IMR-90 (cell line): ENCODE measurements around the gene NDST1. TPM values are rescaled to one million over a fixed set of nuclear protein-coding genes. Genes with fewer than 3 reads are reported as not detected.

ENCODE experiments used
- ATAC-seq: fragments of 200-7000 bp; cut with Tn5 transposase; 2 replicates; pipeline ENCODE4 v1.9.1; 2020; ENCODE audit warnings: low read depth, mild to moderate bottlenecking, moderate library complexity
- BruUV-seq: library from RNA; stranded (reverse); fragments of 400-500 nt; replicated peaks from 2 replicates; lab custom pipeline; 2021; lab: Mats Ljungman, UMichigan
- CTCF ChIA-PET: fragments of 300-600 bp; formaldehyde crosslinking; extraction: SDS; loops from one replicate; lab custom pipeline; 2021; ENCODE audit warnings: antibody characterized with exemption; lab: Yijun Ruan, JAX
- POLR2A ChIA-PET: fragments of 300-600 bp; sonication (Branson Sonifier 250); formaldehyde crosslinking; loops from one replicate; lab custom pipeline; 2022; ENCODE audit warnings: antibody characterized with exemption; ENCODE audit not compliant: unreplicated experiment; lab: Charles Lee
- DNase-seq: peaks from one replicate; pipeline ENCODE4 v3.0.0; 2013
- H2AFZ ChIP-seq: replicated peaks from 2 replicates; pipeline ENCODE3; 2013; ENCODE audit warnings: low read length, mild to moderate bottlenecking; ENCODE audit not compliant: poor library complexity
- H2AK5ac ChIP-seq: 2 replicates; pipeline ENCODE4 v1.6.1; 2013; ENCODE audit warnings: low read depth, low read length, inconsistent platforms
- H2AK9ac ChIP-seq: replicated peaks from 2 replicates; pipeline ENCODE3; 2013; ENCODE audit warnings: mild to moderate bottlenecking, low read depth, low read length, moderate library complexity; ENCODE audit not compliant: poor library complexity
- H2BK120ac ChIP-seq: 2 replicates; pipeline ENCODE4 v1.6.1; 2013; ENCODE audit warnings: low read depth, low read length, inconsistent platforms
- H2BK15ac ChIP-seq: 3 replicates; pipeline ENCODE4 v1.6.1; 2013; ENCODE audit warnings: low read depth, low read length, inconsistent platforms
- H2BK20ac ChIP-seq: 2 replicates; pipeline ENCODE4 v1.6.1; 2013; ENCODE audit warnings: low read depth, mild to moderate bottlenecking, inconsistent platforms, low read length, moderate library complexity
- H2BK5ac ChIP-seq: 2 replicates; pipeline ENCODE4 v1.6.1; 2013; ENCODE audit warnings: mild to moderate bottlenecking, low read depth, low read length, inconsistent platforms; ENCODE audit not compliant: poor library complexity, severe bottlenecking
- H3K14ac ChIP-seq: replicated peaks from 2 replicates; pipeline ENCODE4 v1.6.1; 2013; ENCODE audit warnings: low read depth, low read length, inconsistent platforms
- H3K18ac ChIP-seq: 2 replicates; pipeline ENCODE4 v1.6.1; 2013; ENCODE audit warnings: low read depth, low read length, control low read depth
- H3K23ac ChIP-seq: 2 replicates; pipeline ENCODE4 v1.6.1; 2013; ENCODE audit warnings: low read depth, low read length, inconsistent platforms
- H3K27ac ChIP-seq: 2 replicates; pipeline ENCODE4 v1.5.1; 2013; ENCODE audit warnings: mild to moderate bottlenecking, control low read depth, low read length; ENCODE audit not compliant: insufficient read depth
- H3K27me3 ChIP-seq: 2 replicates; pipeline ENCODE4 v1.6.1; 2013; ENCODE audit warnings: low read length; ENCODE audit not compliant: control insufficient read depth, insufficient read depth
- H3K36me3 ChIP-seq: 2 replicates; pipeline ENCODE4 v1.6.1; 2013; ENCODE audit warnings: low read length, mixed read lengths; ENCODE audit not compliant: control insufficient read depth, insufficient read depth
- H3K4ac ChIP-seq: 2 replicates; pipeline ENCODE4 v1.6.1; 2013; ENCODE audit warnings: low read depth, low read length, inconsistent platforms
- H3K4me1 ChIP-seq: 2 replicates; pipeline ENCODE4 v1.6.1; 2013; ENCODE audit warnings: low read length, mixed read lengths; ENCODE audit not compliant: control insufficient read depth, insufficient read depth
- H3K4me2 ChIP-seq: 2 replicates; pipeline ENCODE4 v1.6.1; 2013; ENCODE audit warnings: low read depth, mild to moderate bottlenecking, control low read depth, low read length, moderate library complexity
- H3K4me3 ChIP-seq: 2 replicates; pipeline ENCODE4 v1.5.1; 2013; ENCODE audit warnings: low read depth, mild to moderate bottlenecking, control low read depth, low read length, moderate library complexity; ENCODE audit not compliant: insufficient read depth
- H3K56ac ChIP-seq: 2 replicates; pipeline ENCODE4 v1.6.1; 2013; ENCODE audit warnings: low read length, inconsistent platforms; ENCODE audit not compliant: insufficient read depth; ENCODE audit errors: extremely low read depth
- H3K79me1 ChIP-seq, 2 experiments: 2 replicates each; pipeline ENCODE4 v1.6.1; 2013; ENCODE audit warnings: low read length in 2 of 2, inconsistent platforms in 1 of 2, low read depth in 1 of 2
- H3K9ac ChIP-seq: 2 replicates; pipeline ENCODE4 v1.6.1; 2013; ENCODE audit warnings: low read depth, low read length, control low read depth
- H3K9me1 ChIP-seq: 2 replicates; pipeline ENCODE4 v1.6.1; 2013; ENCODE audit warnings: low read length, inconsistent platforms; ENCODE audit not compliant: insufficient read depth
- H3K9me3 ChIP-seq: 2 replicates; pipeline ENCODE4 v1.6.1; 2013; ENCODE audit warnings: low read length; ENCODE audit not compliant: control insufficient read depth, insufficient read depth
- H4K20me1 ChIP-seq: 2 replicates; pipeline ENCODE4 v1.6.1; 2013; ENCODE audit warnings: low read length, inconsistent platforms; ENCODE audit not compliant: insufficient read depth
- H4K5ac ChIP-seq: 2 replicates; pipeline ENCODE4 v1.6.1; 2013; ENCODE audit warnings: mild to moderate bottlenecking, low read depth, low read length, control low read depth
- H4K8ac ChIP-seq, 2 experiments: 2 replicates each; pipeline ENCODE4 v1.6.1; 2013; ENCODE audit warnings: low read depth in 2 of 2, low read length in 2 of 2, control low read depth in 1 of 2, inconsistent platforms in 1 of 2
- H4K91ac ChIP-seq: 2 replicates; pipeline ENCODE4 v1.6.1; 2013; ENCODE audit warnings: low read depth, low read length, inconsistent platforms; ENCODE audit not compliant: insufficient read depth
- BHLHE40 ChIP-seq: fragments of 150-350 bp; IDR thresholded peaks from 2 replicates; pipeline ENCODE4 v1.6.1; 2016; ENCODE audit warnings: mild to moderate bottlenecking, low read depth, low read length
- CEBPB ChIP-seq: IDR thresholded peaks from 2 replicates; pipeline ENCODE4 v1.6.1; 2012; ENCODE audit warnings: low read depth, low read length, improper control_type of control experiment
- CHD1 ChIP-seq: IDR thresholded peaks from 2 replicates; pipeline ENCODE4 v1.6.1; 2012; ENCODE audit warnings: low read depth, low read length, improper control_type of control experiment
- MXI1 ChIP-seq: IDR thresholded peaks from 2 replicates; pipeline ENCODE4 v1.6.1; 2012; ENCODE audit warnings: low read depth, mild to moderate bottlenecking, low read length, moderate library complexity, borderline replicate concordance
- RFX5 ChIP-seq: IDR thresholded peaks from 2 replicates; pipeline ENCODE4 v1.8.0; 2012; ENCODE audit warnings: low read depth, mild to moderate bottlenecking, low read length, moderate library complexity
- SMC3 ChIP-seq: fragments of 150-350 bp; IDR thresholded peaks from 2 replicates; pipeline ENCODE4 v1.6.1; 2016; ENCODE audit warnings: low read depth, mild to moderate bottlenecking, antibody characterized with exemption, low read length, moderate library complexity
- WGBS, 2 experiments: methylation state at CpG; one replicate each; pipeline versions ENCODE4 v1.1.5 to v1.1.7; 2013; ENCODE audit warnings: missing lambda C conversion rate in 2 of 2; ENCODE audit not compliant: insufficient read length in 1 of 2; ENCODE audit errors: extremely low coverage in 2 of 2; 5-methylcytosine and 5-hydroxymethylcytosine counted together
- dilution Hi-C: fragments of 300-500 bp; cut with HindIII; formaldehyde crosslinking; loops from one replicate; pipeline ENCODE4 v1.14.3; 2018; ENCODE audit warnings: low sequenced_read_pairs; ENCODE audit not compliant: unreplicated experiment
- in situ Hi-C: fragments of 300-500 bp; cut with MboI; formaldehyde crosslinking; loops from 3 replicates; pipeline ENCODE4 v1.14.3; 2019; ENCODE audit warnings: low sequenced_read_pairs, inconsistent platforms, mixed read lengths
- intact Hi-C: fragments of 100-400 bp; cut with micrococcal nuclease; formaldehyde crosslinking; loops from 2 replicates; pipeline ENCODE4 v1.10.0; 2022
- polyA plus RNA-seq, 3 experiments: library from polyadenylated mRNA; depleted of rRNA; stranded (reverse); fragments of >200 nt; gene quantifications; 2 replicates each; pipeline ENCODE4 v1.2.3, GENCODE V29; 2012; ENCODE audit warnings: low replicate concordance in 1 of 3
- total RNA-seq: library from RNA; depleted of rRNA; stranded (reverse); fragments of >200 nt; gene quantifications from 2 replicates; pipeline ENCODE4 v1.2.3, GENCODE V29; 2012
- TF ChIP-seq, protein P1 (sequence below): fragments of 150-350 bp; IDR thresholded peaks from 2 replicates; pipeline ENCODE4 v1.6.1; 2016; ENCODE audit warnings: low read depth, mild to moderate bottlenecking, low read length, moderate library complexity, borderline replicate concordance
- TF ChIP-seq, protein P2 (sequence below): fragments of 150-350 bp; IDR thresholded peaks from 2 replicates; pipeline ENCODE4 v1.6.1; 2017; ENCODE audit warnings: mild to moderate bottlenecking, antibody characterized with exemption, low read length, low read depth

NDST1 gene
- total and polyA plus RNA-seq, 2 of the 4 experiments (the other 2 are of a cell fraction) = 30.5 to 80.4 TPM

DNA sequence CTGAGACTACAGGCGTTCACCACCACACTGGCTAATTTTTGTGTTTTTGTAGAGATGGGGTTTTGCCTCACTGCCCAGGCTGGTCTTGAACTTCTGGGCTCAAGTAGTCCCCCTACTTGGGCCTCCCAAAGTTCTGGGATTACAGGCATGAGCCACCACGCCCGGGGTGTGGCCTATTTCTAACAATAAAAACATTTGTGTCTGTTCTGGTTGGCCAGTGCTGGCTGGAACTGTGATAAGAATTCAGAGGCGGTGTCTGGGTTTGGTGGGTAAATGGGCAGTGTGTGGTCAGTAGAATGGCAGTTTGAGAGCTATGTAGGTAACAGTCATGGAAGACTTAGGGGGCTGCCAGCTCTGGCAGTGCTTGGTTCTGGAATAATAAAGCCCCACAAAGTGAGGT, 85.7 kb downstream of the NDST1 start:
- Histone ChIP-seq H3K27me3 (peaks cover 3% of the 10 kb centered on the region; the same call in 1 of the 2 replicates), H2AFZ (no peak overlapping the region), H3K18ac (no peak overlapping the region), H2BK5ac (no peak overlapping the region), H3K4me1 (peaks cover 11% of the 10 kb centered on the region; the same call in 1 of the 2 replicates), H3K14ac (no peak overlapping the region), H3K36me3 (no peaks in the 10 kb centered on the region), H2BK120ac (no peak overlapping the region), H3K4me3 (no peak overlapping the region), H3K23ac (no peak overlapping the region), H2BK20ac (no peak overlapping the region), H3K56ac (no peak overlapping the region), H3K9ac (no peak overlapping the region), H4K20me1 (no peaks in the 10 kb centered on the region), H2BK15ac (no peak overlapping the region), H3K4ac (no peak overlapping the region), H3K4me2 (no peak overlapping the region), H3K79me1 (no peaks in the 10 kb centered on the region), H3K27ac (no peak overlapping the region), H2AK5ac (no peak overlapping the region), H4K5ac (no peak overlapping the region), H3K9me1 (no peaks in the 10 kb centered on the region), H3K9me3 (no peaks in the 10 kb centered on the region), H2AK9ac (no peak overlapping the region), H4K8ac (no peak overlapping the region), H4K91ac (no peak overlapping the region)
- ATAC-seq (no peak), DNase-seq (no peak)
- dilution Hi-C loops (no loop called here), intact Hi-C loops (no loop called here), in situ Hi-C loops (no loop called here)
- no TSS peak for BruUV-seq
- WGBS, 2 experiments = no CpG with 5 or more reads among the region's 4 CpGs
- CTCF ChIA-PET = no interaction called here
- POLR2A ChIA-PET = no interaction called here
- no peak for TF ChIP-seq CEBPB
- TF ChIP-seq BHLHE40 = no peak
- TF ChIP-seq MXI1 = no peak
- no peak for TF ChIP-seq CHD1
- TF ChIP-seq, protein P1, sequence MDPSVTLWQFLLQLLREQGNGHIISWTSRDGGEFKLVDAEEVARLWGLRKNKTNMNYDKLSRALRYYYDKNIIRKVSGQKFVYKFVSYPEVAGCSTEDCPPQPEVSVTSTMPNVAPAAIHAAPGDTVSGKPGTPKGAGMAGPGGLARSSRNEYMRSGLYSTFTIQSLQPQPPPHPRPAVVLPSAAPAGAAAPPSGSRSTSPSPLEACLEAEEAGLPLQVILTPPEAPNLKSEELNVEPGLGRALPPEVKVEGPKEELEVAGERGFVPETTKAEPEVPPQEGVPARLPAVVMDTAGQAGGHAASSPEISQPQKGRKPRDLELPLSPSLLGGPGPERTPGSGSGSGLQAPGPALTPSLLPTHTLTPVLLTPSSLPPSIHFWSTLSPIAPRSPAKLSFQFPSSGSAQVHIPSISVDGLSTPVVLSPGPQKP = no peak
- TF ChIP-seq RFX5 = no peak
- TF ChIP-seq, protein P2, sequence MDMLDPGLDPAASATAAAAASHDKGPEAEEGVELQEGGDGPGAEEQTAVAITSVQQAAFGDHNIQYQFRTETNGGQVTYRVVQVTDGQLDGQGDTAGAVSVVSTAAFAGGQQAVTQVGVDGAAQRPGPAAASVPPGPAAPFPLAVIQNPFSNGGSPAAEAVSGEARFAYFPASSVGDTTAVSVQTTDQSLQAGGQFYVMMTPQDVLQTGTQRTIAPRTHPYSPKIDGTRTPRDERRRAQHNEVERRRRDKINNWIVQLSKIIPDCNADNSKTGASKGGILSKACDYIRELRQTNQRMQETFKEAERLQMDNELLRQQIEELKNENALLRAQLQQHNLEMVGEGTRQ = no peak
- TF ChIP-seq SMC3 = no peak
